GM12873 (cell line): ENCODE results near the gene ZNF597.

Experiments used
- CTCF ChIP-seq: IDR thresholded peaks from 2 replicates; pipeline ENCODE4 v1.5.1; 2012; ENCODE audit warnings: low read depth, mild to moderate bottlenecking, moderate library complexity, low read length, control low read depth; ENCODE audit not compliant: insufficient read depth; ENCODE audit errors: missing control alignments

The ZNF597 gene

GRCh38 chr16:3457434-3458252 lies 14.3 kb upstream of the ZNF597 start:
- peak; percentile 59 for TF ChIP-seq CTCF

GRCh38 chr16:3454631-3455147 lies 11.4 kb upstream of the ZNF597 start:
- TF ChIP-seq CTCF = no peak

- no peak for TF ChIP-seq CTCF
Observed at GRCh38 chr16:3454093-3454492, 10.8 kb upstream of the ZNF597 start.

GRCh38 chr16:3444032-3444388 lies 706 bp upstream of the ZNF597 start:
- TF ChIP-seq CTCF = no peak

GRCh38 chr16:3439637-3440036 lies 3.7 kb downstream of the ZNF597 start:
- no peak for TF ChIP-seq CTCF

- TF ChIP-seq CTCF = no peak
Observed at GRCh38 chr16:3434373-3434772, 8.9 kb downstream of the ZNF597 start.

GRCh38 chr16:3431779-3432219 lies 11.5 kb downstream of the ZNF597 start:
- no peak for TF ChIP-seq CTCF
